SW 1271 (cell line): Measurements from ENCODE around the gene USP4.
"Not testable (repeated sequence)": the region's sequence is repeated elsewhere in the genome, so short reads cannot be mapped to it uniquely, and the experiment has no call there.

Experiments used
- DNase-seq, 2 experiments: peaks; one replicate each; lab custom pipeline; 2025; lab: John Stamatoyannopoulos, UW

The USP4 gene, protein sequence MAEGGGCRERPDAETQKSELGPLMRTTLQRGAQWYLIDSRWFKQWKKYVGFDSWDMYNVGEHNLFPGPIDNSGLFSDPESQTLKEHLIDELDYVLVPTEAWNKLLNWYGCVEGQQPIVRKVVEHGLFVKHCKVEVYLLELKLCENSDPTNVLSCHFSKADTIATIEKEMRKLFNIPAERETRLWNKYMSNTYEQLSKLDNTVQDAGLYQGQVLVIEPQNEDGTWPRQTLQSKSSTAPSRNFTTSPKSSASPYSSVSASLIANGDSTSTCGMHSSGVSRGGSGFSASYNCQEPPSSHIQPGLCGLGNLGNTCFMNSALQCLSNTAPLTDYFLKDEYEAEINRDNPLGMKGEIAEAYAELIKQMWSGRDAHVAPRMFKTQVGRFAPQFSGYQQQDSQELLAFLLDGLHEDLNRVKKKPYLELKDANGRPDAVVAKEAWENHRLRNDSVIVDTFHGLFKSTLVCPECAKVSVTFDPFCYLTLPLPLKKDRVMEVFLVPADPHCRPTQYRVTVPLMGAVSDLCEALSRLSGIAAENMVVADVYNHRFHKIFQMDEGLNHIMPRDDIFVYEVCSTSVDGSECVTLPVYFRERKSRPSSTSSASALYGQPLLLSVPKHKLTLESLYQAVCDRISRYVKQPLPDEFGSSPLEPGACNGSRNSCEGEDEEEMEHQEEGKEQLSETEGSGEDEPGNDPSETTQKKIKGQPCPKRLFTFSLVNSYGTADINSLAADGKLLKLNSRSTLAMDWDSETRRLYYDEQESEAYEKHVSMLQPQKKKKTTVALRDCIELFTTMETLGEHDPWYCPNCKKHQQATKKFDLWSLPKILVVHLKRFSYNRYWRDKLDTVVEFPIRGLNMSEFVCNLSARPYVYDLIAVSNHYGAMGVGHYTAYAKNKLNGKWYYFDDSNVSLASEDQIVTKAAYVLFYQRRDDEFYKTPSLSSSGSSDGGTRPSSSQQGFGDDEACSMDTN

DNA sequence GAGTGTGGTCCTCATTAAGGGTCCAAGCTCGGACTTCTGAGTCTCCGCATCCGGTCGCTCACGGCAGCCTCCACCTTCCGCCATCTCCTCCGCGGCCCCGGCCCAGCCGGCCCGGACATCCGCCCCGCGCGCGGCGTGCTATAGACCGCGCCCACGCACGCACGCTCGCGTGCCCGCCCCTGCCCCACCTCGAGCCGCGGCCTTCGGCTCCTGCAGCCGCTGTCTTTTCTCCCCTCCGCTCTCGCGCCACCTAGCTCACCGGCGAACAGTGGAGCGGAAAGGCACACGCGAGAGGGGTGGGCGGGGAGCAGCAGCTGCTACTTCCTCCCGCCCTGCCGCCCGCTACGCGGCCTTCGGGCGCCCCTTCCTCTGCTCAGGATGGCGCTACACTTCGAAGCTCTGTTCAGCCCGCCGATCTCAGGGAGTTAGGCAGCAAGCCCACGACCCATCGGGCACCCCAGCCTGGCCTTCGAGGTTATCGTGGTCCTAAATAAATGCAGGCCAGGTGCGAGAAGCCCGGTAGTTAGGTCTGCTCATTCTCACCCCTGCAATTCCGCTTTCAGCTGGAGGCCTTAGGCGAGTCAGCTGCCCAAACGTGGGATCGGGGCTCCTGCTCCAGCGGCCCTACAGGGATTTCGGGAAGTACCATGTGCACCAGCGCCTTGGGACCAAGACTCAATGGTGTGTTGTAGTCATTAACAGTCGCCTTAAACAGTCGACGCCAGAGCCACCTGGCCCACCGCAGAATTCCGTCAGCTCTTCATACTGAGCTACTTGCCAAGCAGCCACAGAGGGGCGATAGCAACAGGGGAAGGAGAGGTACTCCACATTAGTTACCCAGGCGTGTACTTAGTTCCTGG lies at the start of gene USP4:
Gene USP4 (minus strand): TSS at position 113 of the 860 bp plus-strand sequence. CDS start 29 bp downstream, at position 84.
- peak; percentile 75 to 79 for DNase-seq

DNA sequence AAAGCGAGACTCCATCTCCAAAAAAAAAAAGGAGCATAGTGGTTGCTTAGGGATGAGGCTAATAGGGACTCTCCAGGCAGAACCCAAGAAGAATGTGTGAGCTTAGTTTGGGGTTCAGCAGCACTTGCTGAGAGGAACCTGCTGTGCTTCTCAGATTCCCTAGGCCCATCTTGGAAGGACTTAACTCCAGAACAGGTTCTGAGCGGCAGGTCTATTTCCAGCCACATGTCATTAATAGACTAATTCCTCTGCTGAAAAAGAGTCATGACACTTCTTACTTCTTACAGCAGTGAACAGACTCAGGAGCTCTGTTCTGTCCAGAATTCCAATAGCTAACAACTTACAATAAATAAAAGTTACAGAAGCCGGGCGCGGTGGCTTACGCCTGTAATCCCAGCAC lies 49.4 kb upstream of the USP4 start:
- no peak for DNase-seq

DNA sequence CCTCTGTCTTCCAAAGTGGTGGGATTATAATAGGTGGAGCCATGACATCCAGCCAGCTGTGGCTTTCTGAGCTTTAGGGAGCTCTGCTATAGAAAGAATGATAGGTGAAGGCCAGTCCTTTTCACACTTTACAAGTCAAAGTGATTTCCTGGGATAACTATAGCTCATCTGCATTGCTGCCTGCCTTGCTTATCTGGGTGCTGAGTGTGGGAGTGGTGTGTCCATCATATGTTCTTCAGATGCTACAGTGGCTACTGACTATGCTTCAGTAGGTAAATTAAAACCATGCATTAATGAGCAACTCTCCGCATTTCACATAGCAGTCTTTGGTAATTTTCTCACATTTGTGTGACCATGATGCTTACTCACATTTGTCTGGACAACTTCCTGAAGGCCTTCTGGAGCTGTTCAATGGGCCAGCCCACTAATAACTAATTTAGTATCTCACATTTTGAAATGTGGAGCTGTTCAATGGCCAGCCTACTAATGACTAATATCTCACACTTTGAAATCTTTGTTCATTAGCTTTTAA lies 48.5 kb upstream of the USP4 start:
- DNase-seq = no peak

DNA sequence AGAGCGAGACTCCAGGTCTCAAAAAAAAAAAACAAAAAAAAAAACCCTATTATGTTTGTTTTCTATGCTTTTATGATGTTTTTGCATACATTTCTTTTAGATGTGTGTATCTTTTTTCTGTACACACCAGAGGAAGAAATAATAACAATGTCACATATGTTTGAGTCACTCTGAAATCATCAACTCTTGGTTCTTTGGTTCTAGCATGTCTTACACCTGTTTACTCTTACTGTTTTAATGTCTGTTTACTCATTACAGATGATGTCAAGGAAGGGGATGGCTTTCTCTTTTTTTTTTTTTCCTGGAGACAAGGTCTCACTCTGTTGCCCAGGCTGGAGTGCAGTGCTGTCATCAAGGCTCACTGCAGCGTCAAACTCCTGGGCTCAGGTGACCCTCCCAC lies 47.9 kb upstream of the USP4 start:
- peak in 1 of 2 experiments; percentile 7 for DNase-seq

DNA sequence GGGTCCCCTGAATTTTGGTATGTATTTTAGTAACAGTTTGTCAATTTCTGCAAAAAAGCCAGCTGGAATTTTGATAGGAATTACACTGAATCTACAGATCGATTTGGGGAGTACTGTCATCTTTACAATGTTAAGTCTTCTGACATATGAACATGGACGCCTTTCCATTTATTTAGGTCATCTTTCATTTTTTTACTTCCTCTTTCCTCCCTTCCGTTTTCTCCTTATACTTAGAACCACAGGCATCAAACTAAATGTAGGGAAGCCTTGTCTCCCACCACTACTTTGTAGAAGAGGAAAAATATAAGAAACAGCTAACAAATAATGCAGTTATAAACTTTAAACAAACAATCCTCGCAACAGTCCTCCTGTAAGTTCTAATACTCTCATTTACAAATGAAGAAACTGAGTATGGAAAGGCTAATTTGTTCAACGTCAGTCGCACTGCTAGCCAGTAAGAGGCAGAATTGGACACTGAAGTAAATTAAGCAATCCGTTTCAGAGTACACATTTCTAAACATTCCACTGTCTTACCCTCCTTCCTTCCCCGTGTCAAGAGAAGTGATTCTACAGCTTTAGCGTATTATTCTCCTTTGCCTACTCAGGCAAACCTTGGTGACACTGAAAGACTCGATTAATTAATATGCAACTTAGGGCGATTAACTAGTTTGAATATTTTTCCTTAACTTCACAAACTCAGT lies 46.4 kb upstream of the USP4 start:
- DNase-seq = no peak

DNA sequence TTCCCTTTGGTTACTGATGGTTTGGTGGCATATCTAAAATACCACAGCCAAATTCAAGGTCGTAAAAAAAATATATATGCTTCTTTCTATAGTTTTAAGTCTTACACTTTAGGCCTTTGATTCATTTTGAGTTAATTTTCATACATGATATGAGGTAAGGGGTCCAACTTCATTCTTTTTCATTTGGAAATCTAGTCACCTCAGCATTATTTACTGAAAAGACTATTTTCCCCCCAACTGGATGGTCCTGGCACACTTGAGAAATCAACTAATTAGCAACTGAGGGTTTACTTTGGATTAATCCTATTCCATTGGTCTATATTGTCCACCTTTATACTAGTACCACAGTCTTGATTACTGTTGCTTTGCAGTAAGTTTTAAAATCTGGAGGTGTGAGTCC lies 45.8 kb upstream of the USP4 start:
- no peak for DNase-seq

DNA sequence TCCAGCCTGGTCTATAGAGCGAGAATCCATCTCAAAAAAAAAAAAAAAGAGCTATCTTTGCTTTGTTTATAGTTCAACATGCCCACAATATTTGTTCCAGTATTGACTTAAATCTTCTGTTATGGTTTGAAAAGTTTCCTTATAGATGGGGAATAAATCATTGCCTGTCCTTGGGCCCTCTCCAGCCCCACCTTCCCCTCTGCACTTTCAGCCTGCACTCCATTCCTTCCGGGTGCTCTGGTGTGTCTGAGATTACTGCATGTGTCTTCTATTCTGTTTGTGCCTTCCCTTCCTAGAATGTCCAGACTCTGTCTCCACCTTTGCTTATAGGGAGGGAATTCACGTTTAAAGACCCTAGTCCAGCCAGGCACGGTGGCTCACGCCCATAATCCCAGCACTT lies 43.5 kb upstream of the USP4 start:
- DNase-seq = no peak

DNA sequence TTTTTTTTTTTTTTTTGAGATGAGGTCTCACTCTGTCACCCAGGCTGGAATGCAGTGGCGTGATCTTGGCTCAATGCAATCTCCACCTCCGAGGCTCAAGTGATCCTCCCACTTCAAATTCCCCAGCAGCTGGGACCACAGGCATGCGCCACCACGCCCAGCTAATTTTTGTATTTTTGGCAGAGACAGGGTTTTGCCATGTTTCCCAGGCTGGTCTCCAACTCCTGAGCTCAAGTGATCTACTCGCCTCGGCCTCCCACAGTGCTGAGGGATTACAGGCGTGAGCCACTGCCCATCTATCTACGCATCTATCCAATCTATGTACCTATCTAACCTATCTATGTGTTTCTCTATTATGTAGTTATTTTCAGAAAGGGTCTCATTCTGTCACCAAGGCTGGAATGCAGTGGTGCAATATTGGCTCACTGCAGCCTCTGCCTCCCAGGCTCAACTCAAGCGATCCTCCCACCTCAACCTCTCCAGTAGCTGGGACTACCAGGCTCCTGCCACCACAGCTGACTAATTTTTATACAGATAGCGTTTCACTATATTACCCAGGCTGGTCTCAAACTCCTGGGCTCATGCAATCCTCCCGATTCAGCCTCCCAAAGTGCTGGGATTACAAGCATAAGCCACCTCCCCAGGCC lies 38.5 kb upstream of the USP4 start:
- DNase-seq = peak; percentile 9 to 43

DNA sequence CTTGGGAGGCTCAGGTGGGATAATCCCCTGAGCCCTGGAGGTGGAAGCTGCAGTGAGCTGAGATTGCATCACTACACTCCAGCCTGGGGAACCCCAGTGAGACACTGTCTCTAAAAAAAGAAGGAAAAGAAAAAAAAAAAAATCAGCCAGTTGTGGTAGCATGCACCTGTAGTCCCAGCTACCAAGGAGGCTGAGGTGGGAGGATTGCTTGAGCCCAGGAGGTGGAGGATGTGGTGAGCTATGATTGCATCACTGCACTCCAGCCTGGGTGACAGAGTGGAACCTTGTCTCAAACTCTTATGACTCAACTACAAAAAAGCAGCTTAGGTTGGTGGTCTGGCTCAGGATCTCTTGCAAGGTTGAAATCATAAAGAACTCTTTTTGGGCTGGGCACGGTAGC lies 37.6 kb upstream of the USP4 start:
- DNase-seq = peak in 1 of 2 experiments; percentile 38

DNA sequence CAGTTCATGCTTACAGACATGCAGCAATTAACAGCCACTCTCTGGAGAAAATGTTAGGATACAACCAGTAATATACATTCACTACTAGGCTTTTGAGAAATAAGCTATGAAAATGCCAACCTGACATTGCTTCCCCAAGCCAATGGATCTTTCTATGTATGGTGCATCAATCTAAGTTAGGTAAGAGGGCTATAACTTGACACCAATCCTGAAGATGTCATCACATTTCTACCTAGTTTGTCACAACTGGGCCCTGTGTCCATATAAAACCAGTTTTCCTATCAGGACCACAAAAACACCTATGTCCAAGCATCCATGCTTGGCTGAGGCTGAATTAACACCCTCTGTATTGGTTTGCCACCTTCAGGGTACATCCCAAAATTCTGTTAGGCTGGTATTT lies 32.1 kb upstream of the USP4 start:
- no peak for DNase-seq

DNA sequence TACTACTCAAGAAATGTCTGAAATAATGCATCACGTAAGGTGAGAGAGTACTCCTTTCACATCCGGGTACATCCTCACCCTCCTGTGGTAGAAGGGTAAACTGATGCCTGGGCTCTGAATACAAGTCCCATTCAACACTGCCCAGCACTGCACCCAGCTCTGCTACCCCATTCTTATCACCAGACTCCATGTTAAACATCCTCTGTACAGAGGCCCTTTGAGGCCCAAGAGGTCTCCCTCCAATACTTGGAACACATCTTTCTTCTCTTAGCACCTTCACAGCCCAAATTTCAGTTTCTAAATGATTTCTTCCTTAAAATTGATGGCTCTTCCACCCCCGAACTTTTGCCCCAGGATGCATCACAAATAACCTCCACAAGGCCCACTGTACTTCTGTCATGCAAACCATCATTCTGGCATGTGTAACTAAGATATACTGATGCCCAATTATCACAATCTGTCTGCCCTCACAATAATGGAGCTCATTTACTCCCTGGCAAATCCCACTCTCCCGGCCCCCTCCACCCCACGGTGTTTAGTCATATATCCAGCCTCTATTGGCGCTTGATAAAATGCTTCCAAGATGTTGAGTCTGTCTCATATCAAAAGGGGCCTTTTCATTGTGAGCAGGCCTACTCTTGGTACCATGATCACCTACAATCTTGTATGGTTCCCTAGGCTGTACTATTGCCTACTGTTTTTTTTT lies 30.9 kb upstream of the USP4 start:
- no peak for DNase-seq

DNA sequence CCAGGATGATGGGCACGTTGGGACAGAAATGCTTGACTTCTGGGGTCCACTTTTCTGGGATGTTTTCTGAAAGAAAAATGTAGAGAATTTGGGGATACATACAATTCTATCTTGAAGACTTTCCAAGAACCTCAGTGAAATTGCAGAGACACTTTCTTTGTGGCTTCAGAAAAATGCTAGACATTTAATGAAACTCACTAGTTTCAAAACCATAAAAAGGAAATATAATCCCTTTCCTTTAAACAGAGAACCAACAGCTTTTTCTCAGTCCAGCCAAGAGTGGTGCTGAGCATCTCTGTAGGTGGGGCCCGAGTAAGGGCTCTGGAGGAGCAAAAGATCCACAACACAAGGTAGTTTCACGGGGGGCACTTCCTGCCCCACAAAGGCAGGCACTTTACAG lies 22.7 kb upstream of the USP4 start:
- DNase-seq = no peak

DNA sequence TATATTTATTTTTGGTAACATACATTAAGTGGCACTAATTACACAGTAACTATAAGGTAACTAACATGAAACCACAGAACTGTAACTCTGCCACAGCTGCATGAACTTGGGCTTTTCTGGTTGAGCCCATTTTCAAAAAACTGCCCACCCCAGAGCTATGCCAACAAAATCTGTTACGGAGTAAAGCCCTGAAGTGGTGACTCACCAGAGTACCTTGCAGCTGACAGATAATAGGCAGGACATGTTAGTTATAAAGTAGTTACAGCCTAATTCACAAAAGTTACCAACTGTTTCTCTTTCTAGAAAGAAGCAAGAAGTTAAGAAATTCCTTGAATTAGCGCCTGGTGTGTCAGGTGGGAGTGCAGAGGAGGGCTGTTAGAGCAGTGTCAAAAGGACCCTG lies 19.8 kb upstream of the USP4 start:
- no peak for DNase-seq

DNA sequence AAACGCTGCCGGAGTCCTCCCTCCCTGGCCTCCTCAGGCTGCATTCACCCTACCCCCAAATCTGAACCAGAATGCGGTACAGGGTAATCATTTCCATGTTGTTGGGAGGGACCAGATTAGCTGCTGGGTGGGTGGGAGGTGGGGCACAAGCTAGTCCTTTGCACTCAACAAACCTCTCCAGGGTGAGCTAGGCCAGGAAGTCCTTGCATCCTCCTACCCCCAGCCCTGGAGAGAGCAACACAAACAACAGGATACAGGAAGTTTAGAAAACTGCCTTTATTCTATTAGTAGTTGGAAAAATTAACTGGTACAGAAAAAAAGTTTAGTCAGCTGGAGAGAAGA lies 19.0 kb upstream of the USP4 start:
- DNase-seq = peak in 1 of 2 experiments; percentile 61

DNA sequence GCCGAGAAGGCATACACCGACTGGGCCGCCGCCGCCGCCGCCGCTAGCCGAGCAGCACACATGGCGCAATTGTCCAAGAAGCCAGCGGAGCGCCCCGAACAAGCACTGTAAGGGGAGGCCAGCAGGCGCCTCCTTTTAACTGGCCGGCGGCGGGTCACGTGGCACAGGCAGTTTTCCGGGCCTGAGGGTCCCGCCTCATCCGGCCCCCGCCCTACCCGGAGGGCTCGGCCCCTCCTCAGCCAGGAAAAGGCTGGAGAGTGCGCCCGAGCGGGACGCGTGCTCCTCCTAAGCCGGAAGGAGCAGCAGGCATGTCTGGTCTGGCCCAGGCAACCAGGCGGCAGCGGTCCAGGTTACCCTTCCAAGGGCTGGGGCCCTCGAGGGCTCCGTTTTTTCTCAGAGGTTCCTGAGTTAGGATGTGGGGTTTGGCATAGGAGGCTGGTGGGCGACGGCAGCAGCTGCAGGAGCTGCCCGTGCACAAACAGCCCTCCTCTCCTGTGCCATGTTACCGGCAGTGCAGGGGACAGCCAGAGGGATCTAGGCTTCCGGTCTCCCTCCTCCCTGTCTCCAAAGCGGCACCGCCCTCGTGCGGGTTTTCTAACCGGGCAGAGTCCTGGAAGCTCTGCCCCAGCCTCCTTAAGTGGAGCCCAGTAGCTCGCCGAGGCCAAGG lies 18.5 kb upstream of the USP4 start, which contains the start of gene GPX1:
Gene GPX1 (minus strand): TSS at position 137 of the 667 bp plus-strand sequence. CDS start 75 bp downstream, at position 62.
- peak; percentile 80 to 83 for DNase-seq

DNA sequence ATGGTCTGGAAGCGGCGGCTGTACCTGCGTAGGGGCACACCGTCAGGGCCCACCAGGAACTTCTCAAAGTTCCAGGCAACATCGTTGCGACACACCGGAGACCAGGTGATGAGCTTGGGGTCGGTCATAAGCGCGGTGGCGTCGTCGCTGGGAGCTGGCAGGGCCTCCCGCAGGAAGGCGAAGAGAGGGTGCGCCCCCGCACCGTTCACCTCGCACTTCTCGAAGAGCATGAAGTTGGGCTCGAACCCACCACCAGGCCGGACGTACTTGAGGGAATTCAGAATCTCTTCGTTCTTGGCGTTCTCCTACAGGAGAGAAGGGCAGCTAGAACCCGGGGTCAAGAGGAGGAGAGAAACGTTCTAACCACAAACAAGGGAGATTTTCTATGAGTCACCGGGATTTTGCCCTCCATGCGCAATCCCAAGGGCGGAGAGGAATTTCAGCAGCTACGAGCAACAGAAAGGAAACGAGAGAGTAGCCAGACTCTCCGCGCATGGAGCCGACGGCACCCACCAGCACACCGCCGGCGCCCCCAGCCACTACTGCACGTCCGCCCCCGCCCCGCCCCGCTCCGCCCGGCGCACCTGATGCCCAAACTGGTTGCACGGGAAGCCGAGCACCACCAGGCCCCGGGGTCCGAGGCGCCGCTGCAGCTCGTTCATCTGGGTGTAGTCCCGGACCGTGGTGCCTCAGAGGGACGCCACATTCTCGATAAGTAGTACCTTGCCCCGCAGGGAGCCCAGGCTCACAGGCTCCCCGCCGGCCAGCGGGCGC lies 17.8 kb upstream of the USP4 start:
- peak in 1 of 2 experiments; percentile 45 for DNase-seq

DNA sequence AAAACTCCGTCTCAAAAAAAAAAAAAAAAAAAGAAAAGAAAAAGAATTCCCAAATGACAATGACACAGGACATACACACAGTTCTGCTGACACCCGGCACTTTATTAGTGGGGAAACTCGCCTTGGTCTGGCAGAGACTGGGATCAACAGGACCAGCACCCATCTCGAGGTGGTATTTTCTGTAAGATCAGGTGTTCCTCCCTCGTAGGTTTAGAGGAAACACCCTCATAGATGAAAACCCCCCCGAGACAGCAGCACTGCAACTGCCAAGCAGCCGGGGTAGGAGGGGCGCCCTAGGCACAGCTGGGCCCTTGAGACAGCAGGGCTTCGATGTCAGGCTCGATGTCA lies 17.2 kb upstream of the USP4 start:
- not testable (repeated sequence) for DNase-seq

DNA sequence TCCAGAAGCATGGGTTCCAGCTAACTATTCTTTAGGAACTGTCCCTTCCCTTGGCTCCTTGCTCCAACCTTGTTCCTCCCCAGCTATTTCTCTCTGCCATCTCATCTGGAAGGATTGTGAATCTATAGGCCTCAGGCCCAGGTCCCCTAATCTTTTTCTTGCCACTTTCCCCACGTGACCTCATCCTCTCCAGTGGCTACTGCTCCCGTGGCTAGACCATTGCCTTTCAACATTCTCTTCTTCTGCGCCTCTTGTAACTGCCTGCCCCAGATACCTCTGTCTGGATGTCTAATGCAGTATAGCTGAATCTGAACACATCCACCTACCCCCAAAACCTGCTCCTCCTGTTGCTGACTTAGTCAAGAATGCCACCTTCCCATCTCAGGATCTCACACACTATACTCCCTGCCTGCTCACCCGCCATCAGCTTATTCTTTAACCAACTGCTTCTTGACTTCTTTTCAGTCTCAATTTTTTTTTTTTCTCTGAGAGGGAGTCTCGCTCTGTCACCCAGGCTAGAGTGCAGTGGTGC lies 13.1 kb upstream of the USP4 start:
- DNase-seq = no peak
